GM12878 (cell line): ENCODE data around the gene FAM185A. TPM values are rescaled to one million over a fixed set of nuclear protein-coding genes. Genes with fewer than 3 reads are reported as not detected.
A peak's percentile ranks its signal among the peaks of the same experiment; 100 is the strongest.

ENCODE experiments used
- ATF2 ChIP-seq: IDR thresholded peaks from 2 replicates; pipeline ENCODE4 v1.6.1; 2012; ENCODE audit warnings: low read length, inconsistent platforms
- CBX5 ChIP-seq: sonication (generic); IDR thresholded peaks from 2 replicates; pipeline ENCODE4 v1.6.1; 2016; ENCODE audit warnings: low read depth, moderate library complexity, mild to moderate bottlenecking, inconsistent platforms
- CREB1 ChIP-seq: IDR thresholded peaks from 2 replicates; pipeline ENCODE4 v1.6.1; 2012; ENCODE audit warnings: low read depth, mild to moderate bottlenecking, inconsistent platforms
- E4F1 ChIP-seq: fragments of 450-650 bp; IDR thresholded peaks from 2 replicates; pipeline ENCODE4 v1.6.1; 2018; ENCODE audit warnings: borderline replicate concordance, mild to moderate bottlenecking; ENCODE audit not compliant: partially characterized antibody
- FOS ChIP-seq: IDR thresholded peaks from 3 replicates; pipeline ENCODE4 v1.6.1; 2011; ENCODE audit warnings: borderline replicate concordance; ENCODE audit not compliant: insufficient read length; ENCODE audit errors: extremely low read depth
- FOXM1 ChIP-seq: IDR thresholded peaks from 2 replicates; pipeline ENCODE4 v1.6.1; 2012; ENCODE audit warnings: low read depth, mild to moderate bottlenecking, inconsistent platforms, low read length, moderate library complexity
- HCFC1 ChIP-seq: fragments of 150-350 bp; IDR thresholded peaks from 2 replicates; pipeline ENCODE4 v1.6.1; 2014; ENCODE audit warnings: low read length
- HDGF ChIP-seq: fragments of 450-650 bp; IDR thresholded peaks from 2 replicates; pipeline ENCODE4 v1.6.1; 2016; ENCODE audit warnings: antibody characterized with exemption
- RFX5 ChIP-seq: IDR thresholded peaks from 2 replicates; pipeline ENCODE4 v1.6.1; 2011; ENCODE audit warnings: low read depth, low read length, improper control_type of control experiment
- SUZ12 ChIP-seq: fragments of 200-600 bp; sonication (generic); IDR thresholded peaks from one replicate; pipeline ENCODE4 v1.6.1; 2018; ENCODE audit warnings: antibody characterized with exemption, mild to moderate bottlenecking; ENCODE audit not compliant: unreplicated experiment
- TAF1 ChIP-seq: IDR thresholded peaks from 2 replicates; pipeline ENCODE4 v1.6.1; 2011; ENCODE audit warnings: mild to moderate bottlenecking, low read depth, low read length, borderline replicate concordance
- ZBTB4 ChIP-seq: fragments of 450-650 bp; formaldehyde crosslinking; IDR thresholded peaks from 2 replicates; pipeline ENCODE4 v1.4.0; 2022; ENCODE audit warnings: mild to moderate bottlenecking, moderate library complexity
- polyA plus RNA-seq, 11 experiments: library from polyadenylated mRNA; depleted of rRNA in 4 of 11; unstranded in 6 of 11; stranded (reverse) in 5 of 11; fragments of >200 nt; fragmentation: Nextera tagmentation in 4 of 11; fragmentation: Illumina TruSeq in 1 of 11; extraction: Ambion mirVana in 4 of 11; extraction: Trizol in 1 of 11; gene quantifications; 1 replicate in 1 of 11; 2 replicates in 10 of 11; pipeline versions ENCODE4 v1.2.1 to v1.2.3, GENCODE V29; 2011 to 2016; ENCODE audit warnings: inconsistent platforms in 2 of 11, missing spikeins in 2 of 11, low read depth in 1 of 11
- total RNA-seq, 4 experiments: library from RNA; depleted of rRNA in 3 of 4; stranded (reverse); fragments of >200 nt in 3 of 4; fragmentation: Illumina TruSeq in 1 of 4; extraction: Trizol in 1 of 4; gene quantifications; 2 replicates each; pipeline versions ENCODE4 v1.2.1 to v1.2.3, GENCODE V29; 2013 to 2021
- TF ChIP-seq, protein P1 (sequence below): fragments of 450-650 bp; formaldehyde crosslinking; IDR thresholded peaks from 2 replicates; pipeline ENCODE4 v1.5.0; 2022; ENCODE audit warnings: mild to moderate bottlenecking, missing genetic modification characterization
- TF ChIP-seq, protein P2 (sequence below): fragments of 450-650 bp; IDR thresholded peaks from 2 replicates; pipeline ENCODE4 v1.6.1; 2017; ENCODE audit warnings: mild to moderate bottlenecking

The FAM185A gene
- total and polyA plus RNA-seq, 10 of the 15 experiments (the other 5 are each of a cell fraction or from before 2014, with no cell fraction given), result 1.9 to 12.8 (median 8.6) TPM

DNA sequence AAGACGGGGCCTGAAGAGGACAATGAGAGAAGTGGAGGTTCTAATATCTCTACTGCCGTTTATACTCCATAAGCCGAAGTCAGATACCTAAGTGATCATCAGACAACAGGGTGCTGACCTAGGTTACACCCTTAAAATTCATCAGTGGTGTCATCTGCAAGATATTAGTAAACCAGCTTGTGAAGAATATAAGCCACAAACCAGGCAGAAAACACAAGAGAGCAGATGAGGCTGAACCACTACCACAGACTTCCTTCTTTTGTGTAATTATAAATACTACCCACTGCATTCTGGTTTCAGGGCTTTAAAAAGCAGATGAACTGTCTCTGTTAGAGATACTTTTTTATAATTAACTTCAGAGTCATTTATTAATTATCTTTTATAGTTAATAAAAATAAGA is 95.1 kb downstream of the FAM185A start (continued):
- TF ChIP-seq FOS (no peak), CBX5 (no peak), ATF2 (peak; percentile 84), HDGF (no peak), RFX5 (no peak), CREB1 (no peak), ZBTB4 (CRISPR knock-in tag) (no peak), E4F1 (no peak), HCFC1 (no peak), FOXM1 (peak; percentile 54; the same call in 1 of the 2 replicates), SUZ12 (no peak), TAF1 (no peak)
- TF ChIP-seq, protein P1, sequence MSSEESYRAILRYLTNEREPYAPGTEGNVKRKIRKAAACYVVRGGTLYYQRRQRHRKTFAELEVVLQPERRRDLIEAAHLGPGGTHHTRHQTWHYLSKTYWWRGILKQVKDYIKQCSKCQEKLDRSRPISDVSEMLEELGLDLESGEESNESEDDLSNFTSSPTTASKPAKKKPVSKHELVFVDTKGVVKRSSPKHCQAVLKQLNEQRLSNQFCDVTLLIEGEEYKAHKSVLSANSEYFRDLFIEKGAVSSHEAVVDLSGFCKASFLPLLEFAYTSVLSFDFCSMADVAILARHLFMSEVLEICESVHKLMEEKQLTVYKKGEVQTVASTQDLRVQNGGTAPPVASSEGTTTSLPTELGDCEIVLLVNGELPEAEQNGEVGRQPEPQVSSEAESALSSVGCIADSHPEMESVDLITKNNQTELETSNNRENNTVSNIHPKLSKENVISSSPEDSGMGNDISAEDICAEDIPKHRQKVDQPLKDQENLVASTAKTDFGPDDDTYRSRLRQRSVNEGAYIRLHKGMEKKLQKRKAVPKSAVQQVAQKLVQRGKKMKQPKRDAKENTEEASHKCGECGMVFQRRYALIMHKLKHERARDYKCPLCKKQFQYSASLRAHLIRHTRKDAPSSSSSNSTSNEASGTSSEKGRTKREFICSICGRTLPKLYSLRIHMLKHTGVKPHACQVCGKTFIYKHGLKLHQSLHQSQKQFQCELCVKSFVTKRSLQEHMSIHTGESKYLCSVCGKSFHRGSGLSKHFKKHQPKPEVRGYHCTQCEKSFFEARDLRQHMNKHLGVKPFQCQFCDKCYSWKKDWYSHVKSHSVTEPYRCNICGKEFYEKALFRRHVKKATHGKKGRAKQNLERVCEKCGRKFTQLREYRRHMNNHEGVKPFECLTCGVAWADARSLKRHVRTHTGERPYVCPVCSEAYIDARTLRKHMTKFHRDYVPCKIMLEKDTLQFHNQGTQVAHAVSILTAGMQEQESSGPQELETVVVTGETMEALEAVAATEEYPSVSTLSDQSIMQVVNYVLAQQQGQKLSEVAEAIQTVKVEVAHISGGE, result no peak
- TF ChIP-seq, protein P2, sequence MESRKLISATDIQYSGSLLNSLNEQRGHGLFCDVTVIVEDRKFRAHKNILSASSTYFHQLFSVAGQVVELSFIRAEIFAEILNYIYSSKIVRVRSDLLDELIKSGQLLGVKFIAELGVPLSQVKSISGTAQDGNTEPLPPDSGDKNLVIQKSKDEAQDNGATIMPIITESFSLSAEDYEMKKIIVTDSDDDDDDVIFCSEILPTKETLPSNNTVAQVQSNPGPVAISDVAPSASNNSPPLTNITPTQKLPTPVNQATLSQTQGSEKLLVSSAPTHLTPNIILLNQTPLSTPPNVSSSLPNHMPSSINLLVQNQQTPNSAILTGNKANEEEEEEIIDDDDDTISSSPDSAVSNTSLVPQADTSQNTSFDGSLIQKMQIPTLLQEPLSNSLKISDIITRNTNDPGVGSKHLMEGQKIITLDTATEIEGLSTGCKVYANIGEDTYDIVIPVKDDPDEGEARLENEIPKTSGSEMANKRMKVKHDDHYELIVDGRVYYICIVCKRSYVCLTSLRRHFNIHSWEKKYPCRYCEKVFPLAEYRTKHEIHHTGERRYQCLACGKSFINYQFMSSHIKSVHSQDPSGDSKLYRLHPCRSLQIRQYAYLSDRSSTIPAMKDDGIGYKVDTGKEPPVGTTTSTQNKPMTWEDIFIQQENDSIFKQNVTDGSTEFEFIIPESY, result no peak
